Progenitor cell of endocrine pancreas (in vitro differentiated cells): ENCODE results near the gene GDI1. TPM values are rescaled to one million over a fixed set of nuclear protein-coding genes. Genes with fewer than 3 reads are reported as not detected.
A peak's percentile ranks its signal among the peaks of the same experiment; 100 is the strongest.

Experiments used
- DNase-seq: peaks from one replicate; pipeline ENCODE4 v3.0.0; 2021; ENCODE audit warnings: low spot score; ENCODE audit not compliant: unreplicated experiment
- H3K27ac Mint-ChIP-seq: 2 replicates; pipeline ENCODE4 v1.8.0; 2021; ENCODE audit warnings: mild to moderate bottlenecking, moderate library complexity, mixed read lengths
- H3K27me3 Mint-ChIP-seq: 2 replicates; pipeline ENCODE4 v1.8.0; 2021; ENCODE audit warnings: mixed read lengths
- H3K36me3 Mint-ChIP-seq: 2 replicates; pipeline ENCODE4 v1.8.0; 2022; ENCODE audit warnings: mixed read lengths; ENCODE audit not compliant: insufficient read depth
- H3K4me1 Mint-ChIP-seq: 2 replicates; pipeline ENCODE4 v1.8.0; 2021; ENCODE audit warnings: low read depth, mixed read lengths
- H3K4me3 Mint-ChIP-seq: 2 replicates; pipeline ENCODE4 v1.8.0; 2021; ENCODE audit warnings: low read depth, mild to moderate bottlenecking, moderate library complexity, mixed read lengths
- H3K9me3 Mint-ChIP-seq: 2 replicates; pipeline ENCODE4 v1.8.0; 2021; ENCODE audit warnings: low read depth, mixed read lengths
- CTCF ChIP-seq: fragments of 200-600 bp; sonication (generic); IDR thresholded peaks from one replicate; pipeline ENCODE4 v1.5.0; 2021; ENCODE audit warnings: antibody characterized with exemption, mild to moderate bottlenecking; ENCODE audit not compliant: unreplicated experiment
- total RNA-seq: library from RNA; stranded (reverse); gene quantifications from 2 replicates; pipeline ENCODE4 v1.2.1, GENCODE V29; 2021

The GDI1 gene
- total RNA-seq, 1 donor from 2014 or later: 151 TPM

GRCh38 chrX:154486396-154487207, 49.6 kb downstream of the GDI1 start, which contains the start of gene UBL4A:
UBL4A (minus strand) TSS chrX:154486615; CDS start chrX:154486584, 31 bp downstream.
- H3K27me3 Mint-ChIP-seq: no peaks in the 10 kb centered on the region
- H3K4me1 Mint-ChIP-seq: peaks cover 3% of the 10 kb centered on the region
- H3K36me3 Mint-ChIP-seq: peaks cover 3% of the 10 kb centered on the region
- TF ChIP-seq CTCF: no peak
- no peak within 1 kb of the TSS for H3K27ac Mint-ChIP-seq
- H3K9me3 Mint-ChIP-seq: peaks cover 3% of the 10 kb centered on the region
- H3K4me3 Mint-ChIP-seq: peak within 1 kb of the TSS; percentile 73
- peak; percentile 60 for DNase-seq

- DNase-seq: no peak
- peaks cover 4% of the 10 kb centered on the region for H3K9me3 Mint-ChIP-seq
- no peak overlapping the region for H3K27ac Mint-ChIP-seq
- H3K4me1 Mint-ChIP-seq: peaks cover 3% of the 10 kb centered on the region
- no peak for TF ChIP-seq CTCF
- H3K27me3 Mint-ChIP-seq: no peaks in the 10 kb centered on the region
- peaks cover 3% of the 10 kb centered on the region for H3K36me3 Mint-ChIP-seq
- peak overlapping the region; percentile 73 for H3K4me3 Mint-ChIP-seq
Observed at GRCh38 chrX:154487518-154488290, 50.8 kb downstream of the GDI1 start.

GRCh38 chrX:154488336-154489075, 51.6 kb downstream of the GDI1 start:
- Mint-ChIP-seq H3K9me3 (peaks cover 6% of the 10 kb centered on the region), H3K36me3 (peaks cover 3% of the 10 kb centered on the region), H3K4me1 (peaks cover 3% of the 10 kb centered on the region), H3K27ac (no peak overlapping the region), H3K4me3 (no peak overlapping the region), H3K27me3 (no peaks in the 10 kb centered on the region)
- no peak for TF ChIP-seq CTCF
- DNase-seq: no peak

GRCh38 chrX:154489182-154489581, 52.2 kb downstream of the GDI1 start:
- Mint-ChIP-seq H3K9me3 (peaks cover 6% of the 10 kb centered on the region), H3K27me3 (no peaks in the 10 kb centered on the region), H3K27ac (no peak overlapping the region), H3K4me3 (peak overlapping the region; percentile 74), H3K36me3 (peaks cover 2% of the 10 kb centered on the region), H3K4me1 (peaks cover 3% of the 10 kb centered on the region)
- no peak for TF ChIP-seq CTCF
- no peak for DNase-seq

- H3K27ac Mint-ChIP-seq: peak overlapping the region; percentile 84
- no peak for TF ChIP-seq CTCF
- no peaks in the 10 kb centered on the region for H3K27me3 Mint-ChIP-seq
- H3K9me3 Mint-ChIP-seq: peaks cover 6% of the 10 kb centered on the region
- H3K4me3 Mint-ChIP-seq: peak overlapping the region; percentile 74
- H3K4me1 Mint-ChIP-seq: peaks cover 3% of the 10 kb centered on the region
- peaks cover 2% of the 10 kb centered on the region for H3K36me3 Mint-ChIP-seq
- DNase-seq: no peak
Observed at GRCh38 chrX:154490021-154490413, 53.1 kb downstream of the GDI1 start.
